COLO668 (cell line): Measurements from ENCODE around the gene SLC16A3.

Source experiments
- DNase-seq: peaks from one replicate; lab custom pipeline; 2025; ENCODE audit not compliant: unreplicated experiment; lab: John Stamatoyannopoulos, UW

Gene SLC16A3

DNA sequence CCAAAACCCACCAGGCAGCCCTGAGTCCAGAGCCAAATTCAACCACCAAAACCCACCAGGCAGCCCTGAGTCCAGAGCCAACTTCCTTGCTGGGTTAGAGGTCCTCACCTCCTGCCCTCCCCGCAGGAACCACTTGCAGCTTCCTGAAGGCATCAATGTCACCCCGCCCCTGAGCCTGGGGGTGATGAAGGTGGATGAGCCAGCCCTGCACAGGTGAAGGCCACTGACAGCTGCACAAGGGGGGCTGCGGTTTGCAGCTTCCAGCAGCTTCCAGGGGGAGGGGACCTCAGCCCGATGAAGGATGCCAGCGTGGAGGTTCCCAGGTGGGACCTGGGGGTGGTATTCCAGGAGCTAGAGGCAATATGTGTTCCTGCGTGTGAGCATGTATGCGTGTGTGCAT, 52.2 kb downstream of the SLC16A3 start:
- DNase-seq: no peak

DNA sequence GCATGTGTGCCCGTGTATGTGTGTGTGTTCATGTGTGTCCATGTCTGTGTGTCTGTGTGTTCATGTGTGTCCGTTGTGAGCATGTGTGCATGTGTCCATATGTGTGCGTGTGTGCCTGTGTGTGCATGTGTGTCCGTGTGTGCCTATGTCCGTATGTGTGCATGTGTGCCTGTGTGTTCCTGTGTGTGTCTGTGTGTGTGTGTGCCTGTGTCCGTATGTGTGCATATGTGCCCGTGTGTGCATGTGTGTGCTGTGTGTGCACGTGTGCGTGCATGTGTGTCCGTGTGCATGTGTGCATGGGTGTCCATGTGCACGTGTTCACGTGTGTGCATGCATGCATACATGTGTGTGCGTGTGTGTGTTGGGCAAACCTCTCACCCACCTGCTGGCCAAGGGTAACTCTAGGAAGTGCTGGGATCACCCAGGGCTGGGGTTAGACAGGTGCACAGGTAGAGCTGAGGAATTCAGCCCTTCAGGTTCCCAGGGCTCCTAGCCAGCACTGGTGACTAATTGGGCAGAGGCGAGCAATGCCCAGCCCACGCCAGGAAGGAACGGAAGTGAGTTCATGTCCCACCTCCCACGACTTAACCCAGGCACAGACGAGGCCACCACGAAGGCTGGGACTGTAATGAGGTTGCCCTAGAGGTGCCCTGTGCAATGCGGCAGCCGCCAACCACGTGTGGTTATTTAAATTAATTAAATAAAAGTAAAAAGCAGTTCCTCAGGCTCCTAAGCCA, 52.8 kb downstream of the SLC16A3 start:
- DNase-seq: peak; percentile 22

DNA sequence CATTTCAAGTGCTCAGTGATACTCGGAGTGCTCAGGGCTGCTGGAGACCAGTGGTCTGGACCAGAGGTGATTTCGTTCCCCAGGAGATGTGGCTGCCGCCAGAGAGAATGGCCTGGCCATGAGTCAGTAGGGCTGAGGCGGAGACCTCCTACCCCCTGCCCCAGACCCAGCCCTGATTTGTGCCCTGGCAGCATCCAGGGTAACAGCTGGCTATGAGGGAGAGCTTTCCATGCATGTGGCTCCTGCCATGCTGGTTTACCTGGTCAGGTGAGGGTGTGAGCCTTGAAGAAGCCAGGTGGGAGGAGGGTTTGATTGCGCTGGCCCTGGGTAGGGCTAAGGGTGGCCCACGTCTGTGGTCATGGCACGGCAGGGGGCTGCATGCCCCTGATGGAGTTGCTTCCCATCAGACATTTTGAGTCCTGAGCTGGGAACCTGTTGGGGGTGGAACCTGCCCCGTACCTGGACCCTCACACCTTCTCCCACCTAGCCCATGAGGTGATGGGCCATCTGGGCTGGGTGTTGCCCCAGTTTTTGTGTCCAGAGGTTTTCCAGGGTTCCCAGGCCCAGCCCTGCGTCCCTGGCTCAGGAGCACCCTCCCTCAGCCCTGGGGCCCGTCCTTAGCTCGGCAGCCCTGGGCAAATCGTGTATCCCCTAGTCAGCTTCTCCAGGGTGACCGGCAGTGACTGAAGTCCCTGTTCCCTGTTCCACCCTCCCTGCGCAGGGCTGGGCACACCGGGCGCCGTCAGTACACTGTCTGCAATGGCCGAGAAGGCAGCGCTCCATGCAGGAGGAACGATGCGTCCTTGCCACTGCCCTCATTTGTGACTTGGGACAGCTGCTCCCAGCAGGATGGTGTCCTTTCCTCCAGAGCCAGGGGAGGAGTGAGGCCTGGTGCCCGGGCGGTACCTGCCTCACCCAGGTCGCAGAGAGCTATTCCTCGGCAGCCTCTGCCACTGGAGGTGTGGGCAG, 53.7 kb downstream of the SLC16A3 start:
- peak; percentile 52 for DNase-seq

DNA sequence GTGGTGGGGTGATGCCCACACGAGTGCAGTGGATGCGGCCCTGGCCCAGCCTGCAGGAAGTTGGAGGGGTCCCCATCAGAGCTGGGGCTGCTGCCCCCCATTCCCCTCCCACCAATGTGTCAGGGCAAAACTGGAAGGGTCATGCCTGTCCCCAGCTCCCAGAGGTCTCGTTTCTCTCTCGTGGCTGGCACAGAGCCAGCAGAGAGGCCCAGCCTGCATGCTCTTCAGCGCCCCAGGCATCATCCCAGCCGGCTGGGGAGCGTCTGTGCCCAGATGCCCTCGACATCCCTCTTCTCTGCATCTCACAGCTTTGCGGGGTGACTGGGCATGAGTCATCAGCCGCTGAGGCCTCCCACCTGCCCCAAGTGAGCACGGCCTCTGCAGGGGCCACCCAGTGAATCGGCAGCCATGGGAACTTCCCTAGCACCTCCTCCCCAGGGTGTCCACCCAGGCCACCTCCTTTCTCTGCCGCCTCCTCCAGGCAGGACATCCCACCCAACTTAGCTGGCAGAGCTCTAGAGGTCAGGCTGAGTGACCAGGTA, 54.4 kb downstream of the SLC16A3 start:
- DNase-seq: peak; percentile 93

DNA sequence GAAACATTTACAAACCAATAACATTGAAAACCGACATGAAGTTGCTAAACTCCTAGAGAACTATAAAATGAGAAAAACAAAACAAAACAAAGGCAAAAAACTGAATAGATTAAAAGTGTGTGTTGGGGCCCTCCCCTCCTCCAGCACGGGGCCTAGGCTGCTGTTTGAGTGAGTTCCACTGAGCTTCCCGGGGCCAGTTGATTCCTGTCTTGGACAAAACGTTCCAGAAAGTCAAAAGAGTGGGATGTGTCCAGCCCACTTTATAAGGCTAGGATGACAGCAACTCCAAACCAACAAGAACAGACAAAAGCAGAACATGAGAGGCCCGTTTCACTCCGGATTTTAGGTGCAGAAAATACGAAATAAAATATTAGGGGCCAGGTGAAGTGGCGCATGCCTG, 56.3 kb downstream of the SLC16A3 start:
- DNase-seq: no peak

DNA sequence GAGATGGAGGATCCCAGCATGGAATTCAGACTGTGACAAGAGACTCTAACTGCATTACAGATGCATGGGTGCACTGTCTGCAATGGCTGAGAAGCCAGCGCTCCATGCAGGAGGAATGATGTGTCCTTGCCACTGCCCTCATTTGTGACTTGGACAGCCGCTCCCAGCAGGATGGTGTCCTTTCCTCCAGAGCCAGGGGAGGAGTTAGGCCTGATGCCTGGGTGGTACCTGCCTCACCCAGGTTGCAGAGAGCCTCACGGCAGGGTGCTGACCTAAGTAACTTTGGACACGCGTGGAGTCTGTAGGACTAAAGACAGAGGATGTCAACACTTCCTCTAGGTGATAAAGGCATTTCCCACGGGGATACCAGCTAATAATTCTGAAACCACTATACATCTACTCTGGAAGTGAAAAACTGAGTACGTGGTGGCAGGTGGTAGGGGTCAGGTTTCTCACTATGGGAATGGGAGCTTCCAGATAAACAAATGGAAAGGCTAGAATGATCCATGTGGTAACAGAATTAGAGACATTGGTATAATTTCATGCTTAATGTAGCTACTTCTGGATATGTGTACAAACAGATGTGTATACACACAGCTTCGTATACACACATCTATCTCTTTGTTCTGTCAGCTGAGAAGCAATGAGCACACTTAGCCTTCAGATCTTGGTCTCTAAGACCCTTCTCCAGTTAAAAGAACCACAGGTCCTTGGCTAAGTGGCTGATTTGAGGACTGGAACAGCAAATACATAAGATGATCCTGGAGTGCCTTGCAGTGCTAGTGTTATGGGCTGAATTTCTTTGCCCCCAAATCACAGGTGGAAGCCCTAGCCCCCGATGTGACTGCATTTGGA, 58.4 kb downstream of the SLC16A3 start:
- DNase-seq: peak; percentile 9

DNA sequence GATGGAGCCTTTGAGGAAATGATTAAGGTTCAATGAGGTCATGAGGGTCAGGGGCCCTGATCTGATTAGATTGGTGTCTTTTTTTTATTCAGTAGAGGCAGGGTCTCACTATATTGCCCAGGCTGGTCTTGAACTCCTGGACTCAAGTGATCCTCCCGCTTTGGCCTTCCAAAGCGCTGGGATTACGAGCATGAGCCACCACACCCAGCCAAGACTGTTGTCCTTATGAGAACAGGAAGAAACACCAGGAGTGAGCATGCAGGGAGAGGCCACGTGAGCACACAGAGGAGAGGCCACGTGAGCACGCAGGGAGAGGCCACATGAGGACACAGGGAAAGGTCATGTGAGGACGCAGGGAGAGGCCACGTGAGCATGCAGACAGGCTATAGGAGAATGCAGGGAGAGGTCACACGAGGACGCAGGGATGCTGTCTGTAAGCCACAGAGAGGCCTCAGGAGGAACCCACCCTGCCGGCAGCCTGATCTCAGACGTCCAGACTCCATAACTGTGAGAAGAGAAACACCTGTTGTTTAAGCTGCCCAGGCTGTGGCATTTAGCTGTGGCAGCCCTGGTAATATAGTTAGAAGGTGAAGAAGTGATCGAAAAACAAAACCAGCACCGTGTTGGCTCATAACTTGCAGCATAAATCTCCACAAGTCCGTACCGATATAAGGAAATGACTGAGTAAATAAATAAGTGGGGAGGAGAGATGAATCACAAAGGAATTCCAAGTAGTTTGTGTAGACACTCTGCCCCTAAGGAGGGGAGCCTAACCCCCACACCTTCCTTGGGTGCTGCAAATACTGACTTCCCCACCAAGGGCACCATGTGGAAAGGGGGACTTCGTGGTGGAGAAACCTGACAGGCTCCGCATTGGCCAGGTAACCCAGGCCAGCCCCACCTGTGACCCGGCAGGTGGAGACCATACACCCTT, 59.3 kb downstream of the SLC16A3 start:
- peak; percentile 39 for DNase-seq
